Measurements from ENCODE around the gene OCA2.

Gene OCA2

DNA sequence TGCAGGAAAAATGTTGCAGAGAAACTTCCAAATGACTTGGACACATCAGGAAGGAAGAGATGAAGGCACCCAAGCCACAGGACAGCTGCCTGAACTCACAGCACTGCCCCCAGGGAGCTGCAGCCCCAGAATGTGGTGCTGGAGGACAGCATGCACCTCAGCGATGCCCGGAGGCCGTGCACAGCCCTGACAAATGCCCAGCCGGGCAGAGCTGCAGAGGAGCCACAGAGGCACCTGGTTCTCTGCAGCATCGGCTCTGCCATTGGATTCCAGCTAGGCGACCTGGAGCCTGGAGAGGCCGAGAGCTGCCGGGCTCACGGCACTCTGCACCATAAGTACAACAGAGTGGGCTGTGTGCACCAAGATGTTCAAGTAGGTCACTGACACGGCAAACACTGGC is 97.5 kb downstream of the OCA2 start:
- Histone ChIP-seq H2AFZ (ENCODE audit: low read length) (no peak overlapping the region), H3K36me3 (ENCODE audit: insufficient read depth, low read length) (no peaks in the 10 kb centered on the region), H3K9me3 (ENCODE audit: low read length) (no peaks in the 10 kb centered on the region), H3F3A (ENCODE audit: insufficient read depth, low read length) (no peaks in the 10 kb centered on the region), H3K9ac (ENCODE audit: low read length) (no peak overlapping the region), H3K9me2 (ENCODE audit: low read depth, low read length) (no peaks in the 10 kb centered on the region), H4K20me1 (ENCODE audit: insufficient read depth, low read length) (no peaks in the 10 kb centered on the region), H3K27me3 (ENCODE audit: insufficient read depth, low read length) (no peaks in the 10 kb centered on the region; the same call in 1 of the 2 replicates), H3K79me2 (ENCODE audit: insufficient read depth, low read length) (no peaks in the 10 kb centered on the region), H3K4me3 (ENCODE audit: low read depth, low read length, poor library complexity, severe bottlenecking) (no peak overlapping the region), H3K4me1 (ENCODE audit: insufficient read depth, low read length, severe bottlenecking) (no peaks in the 10 kb centered on the region), H3K4me2 (ENCODE audit: low read length) (no peak overlapping the region), H3K27ac (ENCODE audit: low read depth, low read length, poor library complexity, severe bottlenecking) (no peak overlapping the region)
- TF ChIP-seq EZH2 (IDR thresholded peaks at IDR 0.05; ENCODE audit: borderline replicate concordance, low read length): no peak
- TF ChIP-seq, protein P1, sequence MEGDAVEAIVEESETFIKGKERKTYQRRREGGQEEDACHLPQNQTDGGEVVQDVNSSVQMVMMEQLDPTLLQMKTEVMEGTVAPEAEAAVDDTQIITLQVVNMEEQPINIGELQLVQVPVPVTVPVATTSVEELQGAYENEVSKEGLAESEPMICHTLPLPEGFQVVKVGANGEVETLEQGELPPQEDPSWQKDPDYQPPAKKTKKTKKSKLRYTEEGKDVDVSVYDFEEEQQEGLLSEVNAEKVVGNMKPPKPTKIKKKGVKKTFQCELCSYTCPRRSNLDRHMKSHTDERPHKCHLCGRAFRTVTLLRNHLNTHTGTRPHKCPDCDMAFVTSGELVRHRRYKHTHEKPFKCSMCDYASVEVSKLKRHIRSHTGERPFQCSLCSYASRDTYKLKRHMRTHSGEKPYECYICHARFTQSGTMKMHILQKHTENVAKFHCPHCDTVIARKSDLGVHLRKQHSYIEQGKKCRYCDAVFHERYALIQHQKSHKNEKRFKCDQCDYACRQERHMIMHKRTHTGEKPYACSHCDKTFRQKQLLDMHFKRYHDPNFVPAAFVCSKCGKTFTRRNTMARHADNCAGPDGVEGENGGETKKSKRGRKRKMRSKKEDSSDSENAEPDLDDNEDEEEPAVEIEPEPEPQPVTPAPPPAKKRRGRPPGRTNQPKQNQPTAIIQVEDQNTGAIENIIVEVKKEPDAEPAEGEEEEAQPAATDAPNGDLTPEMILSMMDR (IDR thresholded peaks at IDR 0.05; ENCODE audit: low read length): no peak

DNA sequence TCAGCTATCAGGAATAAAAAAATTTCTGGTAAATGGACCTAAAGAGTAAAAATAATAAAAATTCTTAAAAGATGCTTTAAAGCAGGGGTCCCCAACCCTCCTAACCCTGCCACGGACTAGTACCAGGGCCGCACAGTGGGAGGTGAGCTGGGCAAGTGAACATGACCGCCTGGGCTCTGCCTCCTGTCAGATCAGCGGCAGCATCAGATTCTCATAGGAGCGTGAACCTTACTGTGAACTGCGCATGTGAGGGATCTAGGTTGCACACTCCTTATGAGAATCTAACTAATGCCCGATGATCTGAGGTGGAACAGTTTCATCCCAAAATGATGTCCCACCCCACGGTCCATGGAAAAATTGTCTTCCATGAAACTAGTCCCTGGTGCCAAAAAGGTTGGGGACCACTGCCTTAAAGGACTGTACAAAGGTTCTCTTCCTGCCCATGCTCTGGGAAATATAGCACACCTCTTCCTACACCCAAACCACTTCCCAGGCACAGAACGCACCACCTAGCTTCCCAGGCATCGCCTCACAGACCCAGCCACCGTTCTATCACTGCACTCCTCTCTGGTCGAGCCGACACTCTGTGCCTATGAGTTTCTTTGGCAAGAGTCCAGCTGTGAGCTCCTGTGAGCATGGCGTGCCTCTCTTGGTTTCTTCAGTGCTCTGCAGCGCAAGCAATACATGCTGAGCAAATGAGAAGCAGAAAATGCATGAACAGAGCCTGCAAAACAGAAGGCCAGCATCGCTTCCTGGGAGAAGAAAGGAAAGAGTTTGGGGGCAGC is 104.9 kb downstream of the OCA2 start:
- no peaks in the 10 kb centered on the region for H3K4me1 ChIP-seq (ENCODE audit: insufficient read depth, low read length, severe bottlenecking)
- no peaks in the 10 kb centered on the region for H4K20me1 ChIP-seq (ENCODE audit: insufficient read depth, low read length)
- H3K27ac ChIP-seq (ENCODE audit: low read depth, low read length, poor library complexity, severe bottlenecking): no peak overlapping the region
- H3K79me2 ChIP-seq (ENCODE audit: insufficient read depth, low read length): no peaks in the 10 kb centered on the region
- H3K9me2 ChIP-seq (ENCODE audit: low read depth, low read length): no peaks in the 10 kb centered on the region
- H3K9ac ChIP-seq (ENCODE audit: low read length): no peak overlapping the region
- H3F3A ChIP-seq (ENCODE audit: insufficient read depth, low read length): no peaks in the 10 kb centered on the region
- no peaks in the 10 kb centered on the region for H3K36me3 ChIP-seq (ENCODE audit: insufficient read depth, low read length)
- no peak overlapping the region for H3K4me2 ChIP-seq (ENCODE audit: low read length)
- H3K9me3 ChIP-seq (ENCODE audit: low read length): no peaks in the 10 kb centered on the region
- H3K27me3 ChIP-seq (ENCODE audit: insufficient read depth, low read length): no peaks in the 10 kb centered on the region
- H2AFZ ChIP-seq (ENCODE audit: low read length): no peak overlapping the region
- TF ChIP-seq, protein P1 (IDR thresholded peaks at IDR 0.05; ENCODE audit: low read length): no peak
- TF ChIP-seq EZH2 (IDR thresholded peaks at IDR 0.05; ENCODE audit: borderline replicate concordance, low read length): no peak
- no peak overlapping the region for H3K4me3 ChIP-seq (ENCODE audit: low read depth, low read length, poor library complexity, severe bottlenecking)

DNA sequence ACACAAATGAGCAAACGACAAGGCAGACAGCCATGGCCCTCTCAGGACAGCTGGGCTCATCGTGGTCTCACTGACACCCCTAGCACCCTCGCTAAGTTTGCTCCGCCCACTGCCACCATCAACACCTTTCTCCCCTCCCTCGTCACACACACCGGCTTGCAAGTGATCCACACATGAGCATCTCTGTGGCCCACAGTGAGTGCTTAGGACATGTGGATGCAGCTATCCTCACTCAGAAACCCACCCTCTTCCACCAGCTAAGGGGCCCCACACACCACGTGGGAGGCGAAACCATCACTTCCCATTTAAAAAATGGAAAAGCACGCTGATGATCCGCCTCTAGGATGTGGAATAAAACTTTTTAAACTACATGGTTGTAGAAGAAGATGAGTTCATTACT is 105.6 kb downstream of the OCA2 start:
- H2AFZ ChIP-seq (ENCODE audit: low read length): no peak overlapping the region
- H3K4me2 ChIP-seq (ENCODE audit: low read length): no peak overlapping the region
- no peaks in the 10 kb centered on the region for H4K20me1 ChIP-seq (ENCODE audit: insufficient read depth, low read length)
- H3F3A ChIP-seq (ENCODE audit: insufficient read depth, low read length): no peaks in the 10 kb centered on the region
- no peak overlapping the region for H3K9ac ChIP-seq (ENCODE audit: low read length)
- H3K9me3 ChIP-seq (ENCODE audit: low read length): no peaks in the 10 kb centered on the region
- H3K36me3 ChIP-seq (ENCODE audit: insufficient read depth, low read length): no peaks in the 10 kb centered on the region
- no peaks in the 10 kb centered on the region for H3K79me2 ChIP-seq (ENCODE audit: insufficient read depth, low read length)
- H3K9me2 ChIP-seq (ENCODE audit: low read depth, low read length): no peaks in the 10 kb centered on the region
- no peak overlapping the region for H3K4me3 ChIP-seq (ENCODE audit: low read depth, low read length, poor library complexity, severe bottlenecking)
- H3K27ac ChIP-seq (ENCODE audit: low read depth, low read length, poor library complexity, severe bottlenecking): no peak overlapping the region
- no peaks in the 10 kb centered on the region for H3K4me1 ChIP-seq (ENCODE audit: insufficient read depth, low read length, severe bottlenecking)
- no peaks in the 10 kb centered on the region for H3K27me3 ChIP-seq (ENCODE audit: insufficient read depth, low read length)
- TF ChIP-seq, protein P1 (IDR thresholded peaks at IDR 0.05; ENCODE audit: low read length): no peak
- TF ChIP-seq EZH2 (IDR thresholded peaks at IDR 0.05; ENCODE audit: borderline replicate concordance, low read length): no peak
